Peyer's patch (tissue), 4 donors: Measurements from ENCODE around the gene RESF1. TPM values are rescaled to one million over a fixed set of nuclear protein-coding genes. Genes with fewer than 3 reads are reported as not detected.

Experiments used
- DNase-seq, 3 donors: peaks; one replicate each; pipeline ENCODE4 v3.0.0-alpha.2; 2017 to 2019
- H3K27ac ChIP-seq, 4 donors: fragments of 200-600 bp; sonication (generic); one replicate each; pipeline ENCODE4 v1.5.1; 2016 to 2019
- H3K27me3 ChIP-seq, 2 donors: fragments of 200-600 bp; sonication (generic); one replicate each; pipeline ENCODE4 v1.5.1; 2019
- H3K36me3 ChIP-seq, 3 donors: fragments of 200-600 bp; sonication (generic); one replicate each; pipeline ENCODE4 v1.5.1; 2016 to 2019
- H3K4me1 ChIP-seq, 4 donors: fragments of 200-600 bp; sonication (generic); one replicate each; pipeline ENCODE4 v1.5.1; 2016 to 2019
- H3K4me3 ChIP-seq, 4 donors: fragments of 200-600 bp; sonication (generic); 1 replicate in 3 of 4; 2 replicates in 1 of 4; pipeline ENCODE4 v1.5.1; 2016 to 2019; ENCODE audit warnings: mild to moderate bottlenecking in 1 of 4
- H3K9me3 ChIP-seq, 4 donors: fragments of 200-600 bp; sonication (generic); one replicate each; pipeline ENCODE4 v1.5.1; 2016 to 2019; ENCODE audit warnings: mild to moderate bottlenecking in 1 of 4
- CTCF ChIP-seq, 6 experiments: fragments of 450-650 bp in 4 of 6; fragments of 200-600 bp in 2 of 6; sonication (generic) in 1 of 6; IDR thresholded peaks; one replicate each; pipeline ENCODE4 v1.5.1; 2017 to 2019; ENCODE audit warnings: antibody characterized with exemption in 6 of 6, mild to moderate bottlenecking in 3 of 6, moderate library complexity in 1 of 6
- POLR2A ChIP-seq, 2 donors: fragments of 450-650 bp; IDR thresholded peaks; one replicate each; pipeline ENCODE4 v1.5.1; 2017; ENCODE audit warnings: antibody characterized with exemption in 2 of 2, mild to moderate bottlenecking in 2 of 2, moderate library complexity in 2 of 2
- total RNA-seq, 4 donors: library from RNA; depleted of rRNA; stranded (reverse); fragments of >200 nt; gene quantifications; one replicate each; pipeline ENCODE4 v1.1.0, GENCODE V29; 2016

RESF1 gene
- total RNA-seq, 4 donors from 2014 or later: 91.8 to 287 (median 137) TPM

- Histone ChIP-seq H3K9me3 (no peaks in the 10 kb centered on the region), H3K27me3 (no peaks in the 10 kb centered on the region), H3K4me1 (no peaks in the 10 kb centered on the region), H3K27ac (no peak overlapping the region), H3K4me3 (no peak overlapping the region), H3K36me3 (peaks cover 0 to 56% (median 0%) of the 10 kb centered on the region in 3 donors)
- DNase-seq: no peak
- TF ChIP-seq POLR2A (IDR thresholded peaks at IDR 0.05) (no peak), CTCF (IDR thresholded peaks at IDR 0.05) (no peak)
These were observed 30.6 kb downstream of the RESF1 start for GRCh38 chr12:31989571-31990362.

GRCh38 chr12:31991146-31991545, 31.9 kb downstream of the RESF1 start:
- Histone ChIP-seq H3K9me3 (no peaks in the 10 kb centered on the region), H3K27ac (no peak overlapping the region), H3K4me3 (no peak overlapping the region), H3K4me1 (no peaks in the 10 kb centered on the region), H3K36me3 (peaks cover 0 to 70% (median 0%) of the 10 kb centered on the region in 3 donors), H3K27me3 (no peaks in the 10 kb centered on the region)
- DNase-seq: no peak
- no peak for TF ChIP-seq CTCF (IDR thresholded peaks at IDR 0.05)
- TF ChIP-seq POLR2A (IDR thresholded peaks at IDR 0.05): no peak

- Histone ChIP-seq H3K27ac (no peak overlapping the region), H3K9me3 (no peaks in the 10 kb centered on the region), H3K4me3 (no peak overlapping the region), H3K36me3 (peaks cover 0 to 76% (median 0%) of the 10 kb centered on the region in 3 donors), H3K27me3 (no peaks in the 10 kb centered on the region), H3K4me1 (no peaks in the 10 kb centered on the region)
- DNase-seq: no peak
- TF ChIP-seq CTCF (IDR thresholded peaks at IDR 0.05): no peak
- TF ChIP-seq POLR2A (IDR thresholded peaks at IDR 0.05): no peak
These were observed 32.6 kb downstream of the RESF1 start for GRCh38 chr12:31991815-31992214.

GRCh38 chr12:31999692-32000091, 40.5 kb downstream of the RESF1 start:
- Histone ChIP-seq H3K27me3 (no peaks in the 10 kb centered on the region), H3K36me3 (peaks cover 0 to 60% (median 0%) of the 10 kb centered on the region in 3 donors), H3K4me3 (no peak overlapping the region)

GRCh38 chr12:32000373-32001005, 41.3 kb downstream of the RESF1 start:
- Histone ChIP-seq H3K9me3 (no peaks in the 10 kb centered on the region), H3K4me3 (no peak overlapping the region), H3K36me3 (peaks cover 0 to 52% (median 0%) of the 10 kb centered on the region in 3 donors), H3K27me3 (no peaks in the 10 kb centered on the region), H3K4me1 (no peaks in the 10 kb centered on the region), H3K27ac (no peak overlapping the region)
- DNase-seq: no peak
- no peak for TF ChIP-seq CTCF (IDR thresholded peaks at IDR 0.05)
- no peak for TF ChIP-seq POLR2A (IDR thresholded peaks at IDR 0.05)

More at GRCh38 chr12:31999692-32000091, 40.5 kb downstream of the RESF1 start:
- Histone ChIP-seq H3K27ac (no peak overlapping the region), H3K9me3 (no peaks in the 10 kb centered on the region), H3K4me1 (no peaks in the 10 kb centered on the region)
- TF ChIP-seq CTCF (IDR thresholded peaks at IDR 0.05) (no peak), POLR2A (IDR thresholded peaks at IDR 0.05) (no peak)
- no peak for DNase-seq
